HG02981 (cell line): Measurements from ENCODE around the gene CTSE.
"Not testable (repeated sequence)": the region's sequence is repeated elsewhere in the genome, so short reads cannot be mapped to it uniquely, and the experiment has no call there.

Experiments
- ATAC-seq: cut with Tn5 transposase; IDR thresholded peaks from one replicate; pipeline ENCODE4 v1.9.1; 2021; ENCODE audit warnings: mild to moderate bottlenecking, moderate library complexity; ENCODE audit not compliant: unreplicated experiment

CTSE gene

DNA sequence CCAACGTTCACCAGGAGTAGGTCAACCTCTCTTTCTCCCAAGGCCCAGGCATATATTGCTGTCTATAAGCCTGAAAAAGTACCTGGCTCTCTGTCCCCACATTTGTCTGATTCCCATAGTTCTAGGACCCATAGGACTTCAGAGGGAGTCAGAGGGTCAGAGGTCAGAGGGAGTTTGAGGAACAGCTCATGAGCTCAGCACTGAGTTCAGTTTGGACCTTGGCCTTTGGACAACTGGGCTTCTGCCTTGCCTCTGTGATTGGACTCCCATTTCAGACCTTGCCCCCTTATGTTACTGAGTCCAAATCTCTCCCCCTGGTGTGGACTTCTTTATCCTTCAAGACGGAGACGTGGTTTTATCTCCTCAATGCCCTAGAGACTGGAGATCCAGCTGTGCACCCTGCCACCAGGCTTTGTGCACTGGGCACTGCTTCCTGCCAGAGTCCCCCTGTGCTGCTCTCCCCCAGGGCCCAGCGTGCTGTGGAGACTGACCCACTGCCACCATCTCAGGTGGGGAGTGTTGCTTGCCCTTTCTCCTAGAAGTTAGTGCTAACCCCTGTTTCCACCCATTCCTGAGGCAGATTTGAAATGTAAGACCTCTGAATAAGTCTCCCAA is 3.2 kb downstream of the CTSE start:
- ATAC-seq, result no peak

DNA sequence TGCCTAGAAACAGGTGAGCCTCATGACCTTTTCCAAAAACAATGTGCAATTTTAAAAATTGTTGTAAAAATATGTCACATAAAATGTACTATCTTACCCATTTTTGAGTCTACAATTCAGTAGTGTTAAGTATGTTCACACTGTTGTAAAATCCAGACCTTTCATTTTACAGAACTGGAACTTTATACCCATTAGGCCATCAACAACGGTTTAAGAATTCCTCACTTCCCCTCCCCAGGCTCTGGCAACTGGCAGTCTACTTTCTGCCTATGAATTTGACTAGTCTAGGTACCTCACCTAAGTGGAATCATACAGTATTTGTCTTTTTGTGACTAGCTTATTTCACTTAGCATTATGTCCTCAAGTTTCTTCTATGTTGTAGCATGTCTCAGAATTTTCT is 8.6 kb downstream of the CTSE start:
- no peak for ATAC-seq

DNA sequence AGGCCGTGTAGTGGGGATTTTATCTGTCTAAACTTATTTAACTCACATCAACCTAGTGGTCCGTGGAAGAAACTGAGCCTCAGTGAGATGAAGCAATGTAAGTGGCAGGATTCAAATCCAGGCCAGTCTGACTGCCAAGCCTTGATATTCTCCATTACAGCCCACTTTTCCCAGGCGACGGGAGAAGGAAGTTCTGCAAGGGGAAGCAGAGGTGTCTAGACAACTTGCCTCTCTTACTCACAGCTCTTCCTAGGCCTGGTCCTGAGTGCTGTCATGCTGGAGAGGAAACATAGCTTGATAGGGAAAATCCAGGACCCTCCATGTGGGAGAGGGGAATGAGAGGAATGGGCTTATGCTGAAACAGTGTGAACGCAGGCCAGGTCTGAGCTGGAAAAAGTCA is 9.1 kb downstream of the CTSE start:
- ATAC-seq, result no peak

DNA sequence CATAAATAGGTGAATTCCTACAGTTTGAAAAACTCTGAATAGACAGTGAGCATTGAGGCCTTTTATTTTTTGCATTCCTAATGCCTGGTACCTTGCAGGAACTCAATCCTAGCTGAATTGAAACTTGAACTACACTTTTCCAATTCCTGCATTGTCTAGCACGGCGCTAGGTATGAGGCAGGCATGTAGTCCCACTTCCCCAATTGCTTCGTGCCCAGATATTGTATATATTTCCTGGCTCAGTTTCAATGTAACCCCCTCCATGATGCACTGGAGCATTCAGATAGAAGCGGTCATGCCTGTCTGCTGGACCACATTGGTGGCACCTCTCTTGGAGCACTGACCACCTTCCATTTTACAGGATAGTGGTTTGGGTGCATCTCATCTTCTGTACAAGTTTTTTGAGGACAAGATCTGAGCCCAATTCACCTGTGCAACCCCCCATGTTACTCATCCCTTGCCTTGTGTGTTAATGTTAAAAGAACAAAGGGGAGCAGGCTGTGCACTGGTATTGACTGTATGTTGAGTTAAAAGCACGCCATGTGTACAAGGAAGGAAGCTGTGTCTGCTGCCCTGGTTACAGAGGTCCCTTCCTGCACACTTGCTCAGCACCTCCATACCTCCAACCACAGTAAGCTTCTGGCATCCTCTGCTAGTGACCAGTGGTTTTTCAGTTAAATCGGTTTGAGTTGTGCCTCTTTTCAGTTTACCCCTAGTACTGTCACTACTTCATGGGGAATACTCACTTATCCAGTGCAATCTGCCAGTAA is 10.5 kb downstream of the CTSE start:
- no peak for ATAC-seq

DNA sequence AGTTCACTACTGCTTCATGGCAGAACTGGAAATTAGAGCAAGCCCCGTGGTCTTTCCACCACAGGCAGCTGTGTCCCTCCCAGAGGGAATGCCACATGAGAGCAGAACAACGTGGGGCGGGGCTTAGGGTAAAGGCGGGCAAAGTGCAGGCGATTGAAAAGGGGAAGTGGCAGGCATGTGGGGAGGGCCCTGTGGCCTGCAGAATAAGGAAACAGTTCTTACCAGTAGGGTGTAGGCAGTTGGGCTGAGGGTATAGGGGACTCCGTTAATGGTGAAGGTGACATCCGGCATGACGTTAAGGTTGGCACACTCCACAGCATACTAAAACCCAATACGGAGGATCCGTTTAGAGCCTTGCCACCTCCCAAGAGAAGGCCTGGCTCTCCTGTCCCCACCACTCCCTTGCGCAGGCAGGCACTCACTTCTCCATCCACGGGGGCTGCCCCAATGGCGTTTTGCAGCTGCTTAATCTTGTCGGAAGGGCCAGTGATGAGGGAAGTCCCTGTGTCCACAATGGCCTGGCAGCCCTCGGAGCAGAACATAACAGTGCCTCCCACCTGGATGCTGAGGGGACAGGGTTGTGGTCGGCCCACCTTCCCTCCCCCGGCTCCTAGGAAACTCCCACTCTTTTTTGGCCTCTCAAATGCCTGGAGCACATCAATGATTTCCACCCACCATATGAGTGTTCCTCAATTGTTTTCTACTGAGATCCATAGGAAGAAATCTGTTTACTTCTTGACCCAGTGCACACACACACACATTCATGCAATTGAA is 11.4 kb downstream of the CTSE start:
- peak; percentile 97 for ATAC-seq

DNA sequence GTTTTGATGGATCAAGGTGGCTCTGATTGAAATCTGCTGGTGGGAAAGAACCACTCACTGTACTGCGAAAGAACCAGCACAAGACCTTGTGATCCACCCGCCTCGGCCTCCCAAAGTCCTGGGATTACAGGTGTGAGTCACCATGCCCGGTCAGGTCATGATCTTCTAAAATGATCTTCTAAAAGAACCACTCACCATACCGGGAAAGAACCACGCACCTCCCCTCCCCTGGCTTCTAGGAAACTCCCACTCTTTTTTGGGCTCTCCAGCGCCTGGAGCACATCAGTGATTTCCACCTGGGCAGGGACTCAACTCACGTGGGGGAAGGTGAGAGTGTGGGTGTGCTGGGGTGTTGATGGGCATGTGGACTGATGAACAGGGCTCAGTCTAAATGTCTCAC is 12.6 kb downstream of the CTSE start:
- no peak for ATAC-seq

DNA sequence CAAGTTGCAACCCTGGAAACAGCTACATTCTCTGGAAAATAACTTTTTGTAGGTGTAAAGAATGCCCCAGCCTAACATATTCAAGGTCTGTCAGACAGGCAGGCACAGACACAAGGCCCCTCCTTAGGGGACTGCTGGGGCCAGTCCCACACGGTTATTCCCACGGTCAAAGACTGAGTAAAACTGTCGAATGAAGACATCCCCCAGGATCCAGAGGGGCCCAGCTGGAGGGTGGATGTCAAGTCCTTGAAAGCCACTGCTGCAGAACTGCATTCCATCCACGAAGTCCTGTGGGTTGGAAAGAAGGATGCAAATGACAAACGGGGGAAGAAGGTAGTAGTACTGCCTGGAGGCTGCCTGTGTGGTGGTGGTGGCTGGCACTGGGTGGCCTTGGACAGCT is 13.6 kb downstream of the CTSE start:
- ATAC-seq, result no peak

DNA sequence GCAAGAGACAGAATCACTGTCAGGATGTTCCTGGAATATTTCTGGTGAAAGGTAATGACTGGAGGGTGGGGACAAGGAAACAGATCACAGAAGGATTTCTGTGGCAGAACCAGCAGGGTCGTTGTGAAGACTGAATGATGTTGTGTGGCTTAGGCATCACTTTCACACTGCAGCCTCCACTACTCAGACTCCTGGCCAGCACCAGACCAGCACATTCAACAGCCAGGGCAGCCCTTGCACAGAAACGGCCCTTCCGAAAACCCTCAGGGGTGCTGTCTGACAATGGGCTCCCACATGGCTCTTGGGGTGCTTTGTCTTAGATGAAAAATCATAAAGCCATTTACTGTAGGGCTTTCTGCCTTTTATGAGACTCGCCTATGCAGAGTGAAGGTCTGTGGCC is 16.7 kb downstream of the CTSE start:
- ATAC-seq, result no peak

DNA sequence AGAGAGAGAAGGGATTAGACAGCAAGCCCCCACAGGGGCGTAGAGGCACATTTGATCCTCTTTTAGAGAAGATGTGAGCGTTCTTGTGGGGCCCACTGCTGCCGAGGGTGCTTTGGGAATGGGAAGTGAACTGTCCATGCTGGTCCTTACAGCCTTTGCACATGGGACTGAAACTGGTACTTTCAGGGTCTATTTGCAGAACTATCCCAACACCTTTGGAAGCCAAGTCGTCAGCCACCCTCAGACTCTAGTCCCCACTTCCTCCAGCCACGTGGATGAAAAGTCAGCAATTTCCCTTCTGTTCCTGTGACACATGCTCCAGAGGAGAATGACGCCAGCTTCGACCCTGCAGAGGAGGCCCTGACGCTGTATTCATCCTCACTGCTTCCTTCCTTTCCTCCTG is 17.9 kb downstream of the CTSE start:
- ATAC-seq, result no peak

DNA sequence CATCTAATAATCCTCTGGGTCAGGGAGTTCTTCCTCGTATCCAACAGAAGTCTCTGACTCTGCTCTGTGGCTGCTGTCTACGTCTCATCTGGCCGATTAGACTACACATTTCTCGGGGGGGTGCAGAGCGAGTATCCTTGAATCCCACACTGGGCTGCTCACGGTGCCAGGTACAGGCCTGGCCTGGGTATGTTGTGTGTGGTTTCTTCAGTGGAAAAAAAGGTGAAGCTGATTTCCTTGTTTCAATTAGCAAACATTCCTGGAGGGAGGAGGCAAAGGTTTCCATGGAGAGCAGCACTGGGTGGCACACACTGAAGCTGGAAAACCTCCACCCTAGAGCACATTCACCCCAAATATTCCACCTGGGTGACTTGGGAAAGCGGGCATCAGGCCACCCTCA is 18.5 kb downstream of the CTSE start:
- no peak for ATAC-seq

DNA sequence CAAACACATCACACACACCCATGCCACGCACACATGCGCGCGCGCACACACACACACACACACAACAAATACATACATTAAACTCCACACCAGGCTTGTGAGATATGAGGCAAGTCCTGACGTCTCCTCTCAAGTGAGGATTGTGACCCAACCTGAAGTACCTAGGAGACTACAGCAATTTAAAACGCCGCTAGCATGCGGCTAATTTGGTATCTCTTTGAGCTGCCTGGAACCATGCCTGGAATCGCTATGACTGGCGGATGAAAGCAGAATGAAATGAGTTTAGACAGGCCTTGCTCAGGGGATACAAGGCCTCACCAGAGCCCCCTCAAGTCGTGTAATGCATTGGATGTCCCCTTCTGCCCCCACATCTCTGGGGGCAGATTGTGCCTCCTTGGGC is 18.9 kb downstream of the CTSE start:
- no peak for ATAC-seq

DNA sequence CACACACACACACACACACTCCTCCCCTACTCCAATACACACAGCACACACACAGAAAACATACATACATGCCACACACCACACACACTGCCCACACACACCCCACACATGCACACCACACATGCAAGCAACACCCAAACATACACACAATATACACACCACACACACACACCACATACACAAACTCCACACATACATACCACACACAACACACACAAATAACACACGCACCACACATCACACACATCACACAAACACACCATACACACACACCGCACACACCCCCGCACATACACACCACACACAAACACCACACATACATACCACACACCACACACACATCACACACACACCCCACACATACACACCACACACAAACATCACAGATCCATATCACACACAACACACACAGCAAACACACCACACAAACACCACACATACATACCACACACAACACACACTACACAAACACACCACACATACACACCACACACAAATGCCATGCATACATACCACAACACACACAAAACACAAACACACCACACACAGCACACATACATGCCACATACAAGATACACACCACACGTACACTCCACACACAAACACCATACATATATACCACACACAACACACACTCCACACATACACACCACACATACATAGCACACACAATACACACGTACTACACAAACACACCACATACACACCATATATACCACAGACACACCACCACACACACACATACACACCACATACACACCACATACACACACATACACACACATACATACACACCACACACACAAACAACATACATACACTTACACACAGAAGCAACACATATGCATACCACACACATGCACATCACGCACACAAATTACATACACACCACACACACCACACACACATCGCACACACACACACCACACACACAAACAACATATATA is 19.6 kb downstream of the CTSE start:
- ATAC-seq, result no peak

DNA sequence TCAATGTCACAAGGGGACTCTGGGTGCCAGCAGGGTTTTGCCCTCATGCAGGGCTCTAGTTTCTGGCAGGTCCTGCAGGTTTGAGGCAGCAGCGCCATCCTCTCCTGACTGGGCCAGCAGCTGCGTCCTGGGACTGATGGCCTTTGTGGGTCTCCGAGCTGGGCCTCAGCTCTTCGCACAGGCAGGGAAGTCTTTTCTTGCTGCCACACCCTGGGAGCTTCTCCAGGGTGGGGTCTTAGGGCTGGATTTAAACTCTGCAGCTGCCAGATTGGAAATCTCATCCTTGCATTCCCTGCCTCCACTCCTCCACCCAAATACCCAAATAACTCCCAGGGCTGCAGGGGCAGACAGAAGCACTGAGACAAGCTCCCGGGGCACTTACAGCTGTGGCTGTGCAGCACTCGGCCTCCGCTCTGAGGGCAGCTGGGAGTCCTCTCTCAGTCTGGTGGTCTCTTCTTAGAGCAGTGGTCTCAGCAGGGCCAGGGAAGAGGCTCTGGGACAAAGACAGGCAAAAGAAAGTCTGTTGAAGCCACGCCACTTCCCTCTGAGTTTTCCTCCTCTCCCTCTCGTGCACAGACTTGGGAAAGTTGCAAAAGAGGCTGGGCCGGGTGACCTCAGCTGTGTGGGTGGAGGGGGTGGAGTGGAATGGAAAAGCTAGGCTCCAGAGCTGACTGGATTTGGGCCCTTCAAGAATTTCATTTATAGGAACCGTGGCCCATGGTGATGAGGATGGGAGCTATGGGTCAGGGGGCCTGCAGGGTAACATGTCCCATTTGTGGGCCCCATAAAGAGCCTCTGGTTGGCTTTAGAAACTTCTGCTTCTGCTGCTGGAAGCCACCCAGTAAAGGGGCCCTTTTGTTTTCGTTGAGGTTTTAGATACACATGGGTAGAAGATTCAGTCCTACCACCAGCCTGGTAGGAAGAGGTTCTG is 20.6 kb downstream of the CTSE start, which contains the start of gene RAB7B:
TSS of gene RAB7B (minus strand) at position 525 of the 931 bp plus-strand sequence. CDS start 9,260 bp downstream, outside the sequence.
- no peak for ATAC-seq

DNA sequence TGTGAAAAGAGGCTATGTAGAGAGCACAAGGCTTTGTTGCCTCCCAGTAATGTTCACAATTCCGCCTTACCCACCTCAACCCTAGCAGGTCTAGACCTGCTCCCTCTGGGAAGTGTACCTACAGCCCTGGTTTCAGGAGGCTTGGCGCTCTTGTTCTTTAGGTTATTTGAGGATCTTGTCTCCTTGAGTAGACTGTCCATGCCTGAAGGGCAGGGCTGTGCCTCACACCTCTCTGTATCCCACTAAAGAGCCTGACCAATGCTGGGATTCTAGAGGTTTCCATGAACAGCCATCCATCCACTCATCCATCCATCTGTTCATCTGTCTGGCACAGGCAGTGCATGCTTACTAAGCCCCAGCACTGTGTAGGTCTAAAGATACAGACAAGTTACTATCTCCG is 21.5 kb downstream of the CTSE start:
- ATAC-seq, result no peak

DNA sequence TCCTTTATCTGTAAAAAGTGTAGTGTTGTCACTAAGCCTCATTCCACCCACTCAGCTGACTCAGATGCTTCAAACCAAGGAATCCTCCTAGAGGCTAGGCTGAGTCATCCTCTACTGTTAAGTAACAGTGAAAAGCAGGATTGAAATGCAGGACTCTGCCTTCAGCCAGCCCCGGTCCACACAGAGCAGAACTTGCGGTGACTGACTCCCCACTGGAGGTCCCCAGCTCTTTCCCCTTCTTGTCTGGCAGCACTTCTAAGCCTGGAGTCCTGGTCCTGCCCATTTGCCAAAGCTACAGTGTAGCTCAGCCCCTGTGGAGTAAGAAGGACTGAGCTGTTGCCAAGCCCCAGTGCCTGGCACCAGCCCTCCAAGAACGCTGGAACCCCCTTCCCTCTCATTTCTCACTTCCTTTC is 22.2 kb downstream of the CTSE start:
- no peak for ATAC-seq

DNA sequence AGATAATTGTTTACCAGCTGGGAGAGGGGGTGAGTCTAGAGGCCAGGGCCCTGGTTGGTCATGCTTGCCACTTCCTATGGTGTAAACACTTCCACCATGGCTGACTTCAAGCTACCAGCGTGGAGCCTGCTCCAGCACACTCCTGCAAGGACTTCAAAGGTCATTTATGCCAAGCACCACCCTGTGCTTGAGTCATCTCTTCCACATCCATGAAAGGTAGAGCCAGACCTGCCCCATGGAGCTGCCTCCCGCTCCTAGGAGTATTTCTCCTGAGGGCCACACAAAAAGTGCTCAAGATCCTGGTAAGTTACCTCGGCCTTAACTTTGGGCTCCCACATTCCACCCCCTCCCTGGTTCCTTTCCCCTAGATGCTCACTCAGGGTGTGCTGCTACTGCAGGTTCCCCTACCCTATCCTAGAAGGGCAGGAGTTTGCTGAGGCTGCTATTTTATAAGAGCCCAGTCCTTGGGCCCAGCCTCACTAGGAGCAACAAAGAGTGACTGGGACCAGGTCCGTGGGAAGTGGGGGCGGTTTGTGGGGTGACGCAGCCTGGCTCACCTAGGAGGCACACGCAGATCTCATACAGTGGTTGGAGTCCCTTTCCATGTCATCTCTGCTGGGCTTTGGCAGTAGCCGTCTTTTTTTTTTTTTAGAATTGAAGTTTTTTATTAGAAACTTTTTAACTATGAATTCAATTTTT is 22.9 kb downstream of the CTSE start:
- no peak for ATAC-seq

DNA sequence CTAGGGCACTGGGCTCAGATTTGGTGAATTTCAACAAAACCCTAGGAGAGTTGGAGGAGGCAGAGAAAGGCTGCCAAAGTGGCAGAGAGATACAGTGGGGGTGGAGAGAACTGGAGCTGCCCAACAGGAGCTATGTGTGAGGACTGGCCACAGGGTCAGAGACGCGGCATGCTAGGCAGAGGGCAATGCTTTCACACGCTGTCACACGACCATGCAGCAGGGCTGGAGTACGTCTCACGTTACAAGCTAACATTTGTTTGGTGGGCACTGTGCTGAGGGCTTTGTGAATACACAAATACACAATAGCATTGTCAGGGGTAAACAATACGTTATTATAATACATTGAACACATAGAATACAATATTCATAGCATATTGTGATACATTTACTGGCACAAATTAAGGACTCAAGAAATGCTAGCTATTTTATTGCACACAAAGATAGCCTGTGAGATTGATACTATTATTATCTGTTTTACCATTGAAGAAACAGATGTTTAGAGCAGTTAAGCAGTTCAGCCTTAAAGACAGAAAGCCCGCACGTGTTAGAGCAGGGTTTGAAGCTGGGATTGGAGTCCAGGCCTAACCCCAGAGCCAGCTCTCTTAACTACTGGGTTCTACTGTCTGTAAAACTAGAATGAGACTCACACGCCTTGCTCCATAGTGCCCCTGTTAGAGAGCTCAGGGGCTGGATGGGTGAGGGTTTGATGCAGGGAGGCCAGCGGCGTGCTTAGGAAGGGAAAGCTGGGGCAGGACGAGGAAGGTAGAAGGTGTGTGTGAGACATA is 25.0 kb downstream of the CTSE start:
- ATAC-seq, result no peak

DNA sequence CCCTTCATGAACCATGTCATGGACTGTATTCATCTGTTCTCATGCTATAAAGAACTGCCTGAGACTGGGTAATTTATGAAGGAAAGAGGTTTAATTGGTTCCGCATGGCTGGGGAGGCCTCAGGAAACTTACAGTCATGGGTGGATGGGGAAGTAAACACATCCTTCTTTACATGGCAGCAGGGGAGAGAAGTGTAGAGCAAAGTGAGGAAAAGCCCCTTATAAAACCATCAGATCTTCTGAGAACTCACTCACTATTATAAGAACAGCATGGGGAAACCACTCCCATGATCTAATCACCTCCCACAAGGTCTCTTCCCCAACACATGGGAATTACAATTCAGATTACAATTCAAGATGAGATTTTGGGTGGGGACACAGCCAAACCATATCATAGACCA is 27.1 kb downstream of the CTSE start:
- ATAC-seq, result not testable (repeated sequence)
